DOHH2 (cell line): Measurements from ENCODE around the gene ASB5.

ENCODE experiments used
- H3F3A ChIP-seq: fragments of 200-600 bp; sonication (generic), shearing (Covaris generic); 2 replicates; pipeline ENCODE4 v1.6.0; 2016; ENCODE audit warnings: antibody characterized with exemption, mild to moderate bottlenecking; ENCODE audit not compliant: control insufficient read depth, insufficient read depth
- H3K27ac ChIP-seq: fragments of 200-600 bp; sonication (generic); 2 replicates; pipeline ENCODE4 v1.5.1; 2014; ENCODE audit warnings: low read depth, mild to moderate bottlenecking, low read length, moderate library complexity
- H3K27me3 ChIP-seq: fragments of 200-600 bp; sonication (generic); 2 replicates; pipeline ENCODE4 v1.6.1; 2014; ENCODE audit warnings: mild to moderate bottlenecking, low read length, mixed read lengths; ENCODE audit not compliant: control insufficient read depth
- H3K36me3 ChIP-seq: fragments of 200-600 bp; sonication (generic); 2 replicates; pipeline ENCODE4 v1.6.1; 2014; ENCODE audit warnings: mild to moderate bottlenecking, low read length, moderate library complexity, mixed read lengths; ENCODE audit not compliant: control insufficient read depth
- H3K4me1 ChIP-seq: fragments of 200-600 bp; sonication (generic); 2 replicates; pipeline ENCODE4 v1.6.1; 2014; ENCODE audit warnings: mild to moderate bottlenecking, low read length, mixed read lengths; ENCODE audit not compliant: control insufficient read depth
- H3K4me2 ChIP-seq: fragments of 200-600 bp; sonication (generic); 2 replicates; pipeline ENCODE4 v1.6.0; 2014; ENCODE audit warnings: mild to moderate bottlenecking, low read length, moderate library complexity
- H3K4me3 ChIP-seq: fragments of 200-600 bp; sonication (generic); 2 replicates; pipeline ENCODE4 v1.5.1; 2014; ENCODE audit warnings: mild to moderate bottlenecking, low read length, mixed read lengths
- H3K79me2 ChIP-seq: fragments of 200-600 bp; sonication (generic); 2 replicates; pipeline ENCODE4 v1.6.1; 2014; ENCODE audit warnings: mild to moderate bottlenecking, low read length, mixed read lengths; ENCODE audit not compliant: control insufficient read depth
- H3K9me2 ChIP-seq: fragments of 200-600 bp; sonication (generic); replicated peaks from 2 replicates; pipeline ENCODE4 v1.6.1; 2014; ENCODE audit warnings: mild to moderate bottlenecking, low read length, mixed read lengths; ENCODE audit not compliant: control insufficient read depth
- H3K9me3 ChIP-seq: fragments of 200-600 bp; sonication (generic); 2 replicates; pipeline ENCODE4 v1.6.1; 2014; ENCODE audit warnings: antibody characterized with exemption, low read length, mixed read lengths; ENCODE audit not compliant: control insufficient read depth, insufficient read depth
- H4K20me1 ChIP-seq: fragments of 200-600 bp; sonication (generic); 2 replicates; pipeline ENCODE4 v1.6.0; 2014; ENCODE audit warnings: low read depth, mild to moderate bottlenecking, antibody characterized with exemption, low read length, moderate library complexity; ENCODE audit not compliant: control insufficient read depth, insufficient read depth
- EZH2phosphoT487 ChIP-seq: fragments of 200-600 bp; sonication (generic); IDR thresholded peaks from 2 replicates; pipeline ENCODE4 v1.6.1; 2017; ENCODE audit warnings: borderline replicate concordance, mild to moderate bottlenecking, antibody characterized with exemption, low read length, moderate library complexity, mixed read lengths
- TF ChIP-seq, protein P1 (sequence below): fragments of 200-600 bp; sonication (generic); IDR thresholded peaks from one replicate; pipeline ENCODE4 v1.5.1; 2014; ENCODE audit warnings: antibody characterized with exemption, mild to moderate bottlenecking, low read depth, low read length; ENCODE audit not compliant: poor library complexity, severe bottlenecking

The ASB5 gene

DNA sequence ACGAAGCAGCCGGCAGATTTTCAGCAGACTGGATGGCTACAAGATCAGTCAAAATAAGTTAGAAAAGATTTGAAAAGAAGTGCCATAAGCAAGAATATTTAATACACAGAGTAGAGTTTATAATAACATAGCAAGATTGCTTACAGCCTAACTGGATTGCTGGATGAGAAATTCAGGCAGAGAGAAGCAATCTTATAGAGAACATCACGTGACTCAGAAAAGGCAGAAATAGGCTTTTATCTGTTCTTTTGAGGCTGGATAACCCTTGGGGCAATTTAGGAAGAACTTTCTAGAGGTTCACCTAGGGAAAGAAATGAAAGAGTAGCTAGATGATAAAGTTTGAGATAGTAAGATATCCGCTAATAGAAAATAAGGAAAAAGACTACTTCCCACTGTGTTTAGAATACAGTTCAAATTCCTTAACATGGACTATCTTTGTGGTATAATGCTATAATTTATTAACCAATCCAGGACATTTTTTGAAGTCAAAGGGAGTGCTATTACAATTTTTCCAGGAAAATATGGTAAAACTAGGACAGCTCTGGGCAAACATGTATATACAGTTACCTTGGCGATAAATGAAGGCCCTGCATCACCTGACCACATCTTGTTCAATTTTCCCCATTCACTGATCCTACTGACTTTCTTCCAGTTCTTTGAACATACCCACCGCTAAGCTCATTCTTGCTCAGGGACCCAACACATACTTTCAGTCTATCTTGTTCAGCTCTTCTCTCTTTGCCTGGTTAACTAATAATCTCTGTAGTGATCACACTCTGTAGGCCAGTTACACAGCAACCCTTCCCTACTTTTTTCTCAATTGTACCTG lies 38.0 kb upstream of the ASB5 start:
- TF ChIP-seq, protein P1, sequence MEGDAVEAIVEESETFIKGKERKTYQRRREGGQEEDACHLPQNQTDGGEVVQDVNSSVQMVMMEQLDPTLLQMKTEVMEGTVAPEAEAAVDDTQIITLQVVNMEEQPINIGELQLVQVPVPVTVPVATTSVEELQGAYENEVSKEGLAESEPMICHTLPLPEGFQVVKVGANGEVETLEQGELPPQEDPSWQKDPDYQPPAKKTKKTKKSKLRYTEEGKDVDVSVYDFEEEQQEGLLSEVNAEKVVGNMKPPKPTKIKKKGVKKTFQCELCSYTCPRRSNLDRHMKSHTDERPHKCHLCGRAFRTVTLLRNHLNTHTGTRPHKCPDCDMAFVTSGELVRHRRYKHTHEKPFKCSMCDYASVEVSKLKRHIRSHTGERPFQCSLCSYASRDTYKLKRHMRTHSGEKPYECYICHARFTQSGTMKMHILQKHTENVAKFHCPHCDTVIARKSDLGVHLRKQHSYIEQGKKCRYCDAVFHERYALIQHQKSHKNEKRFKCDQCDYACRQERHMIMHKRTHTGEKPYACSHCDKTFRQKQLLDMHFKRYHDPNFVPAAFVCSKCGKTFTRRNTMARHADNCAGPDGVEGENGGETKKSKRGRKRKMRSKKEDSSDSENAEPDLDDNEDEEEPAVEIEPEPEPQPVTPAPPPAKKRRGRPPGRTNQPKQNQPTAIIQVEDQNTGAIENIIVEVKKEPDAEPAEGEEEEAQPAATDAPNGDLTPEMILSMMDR: no peak
- TF ChIP-seq EZH2phosphoT487: no peak
- H3K27ac ChIP-seq: no peak overlapping the region
- H3F3A ChIP-seq: peaks cover 13% of the 10 kb centered on the region
- no peaks in the 10 kb centered on the region for H3K9me3 ChIP-seq
- H3K36me3 ChIP-seq: peaks cover 10% of the 10 kb centered on the region
- H3K9me2 ChIP-seq: no peaks in the 10 kb centered on the region
- H3K4me2 ChIP-seq: no peak overlapping the region
- H3K27me3 ChIP-seq: no peaks in the 10 kb centered on the region
- no peaks in the 10 kb centered on the region for H4K20me1 ChIP-seq
- no peak overlapping the region for H3K4me3 ChIP-seq
- no peaks in the 10 kb centered on the region for H3K79me2 ChIP-seq
- H3K4me1 ChIP-seq: peaks cover 55% of the 10 kb centered on the region

DNA sequence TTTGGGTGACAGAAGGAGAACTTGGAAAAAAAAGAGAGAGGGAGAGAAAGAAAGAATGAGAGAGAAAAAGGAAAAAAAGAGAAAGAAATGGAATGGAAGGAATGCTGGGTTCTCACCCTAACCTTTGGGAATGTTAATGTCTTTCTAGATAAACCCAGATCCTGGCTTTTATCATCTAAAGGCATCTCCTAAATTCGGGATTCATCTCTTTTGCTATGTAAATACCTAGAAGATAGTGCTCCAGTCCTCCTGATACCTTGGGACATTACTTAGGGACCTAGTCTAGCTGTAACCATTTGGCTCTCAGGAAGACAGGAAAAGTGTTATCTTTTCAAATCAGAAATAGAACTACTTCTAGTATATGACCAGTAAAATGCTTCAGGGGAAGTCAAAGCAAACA lies 34.9 kb upstream of the ASB5 start:
- no peaks in the 10 kb centered on the region for H3K9me3 ChIP-seq
- H3K4me1 ChIP-seq: peaks cover 26% of the 10 kb centered on the region
- no peaks in the 10 kb centered on the region for H4K20me1 ChIP-seq
- H3K36me3 ChIP-seq: peaks cover 10% of the 10 kb centered on the region
- no peak overlapping the region for H3K27ac ChIP-seq
- no peak overlapping the region for H3K4me2 ChIP-seq
- no peak overlapping the region for H3K4me3 ChIP-seq
- no peaks in the 10 kb centered on the region for H3K9me2 ChIP-seq
- no peaks in the 10 kb centered on the region for H3K79me2 ChIP-seq
- no peaks in the 10 kb centered on the region for H3K27me3 ChIP-seq
- TF ChIP-seq, protein P1: no peak
- no peak for TF ChIP-seq EZH2phosphoT487
- peaks cover 5% of the 10 kb centered on the region for H3F3A ChIP-seq

DNA sequence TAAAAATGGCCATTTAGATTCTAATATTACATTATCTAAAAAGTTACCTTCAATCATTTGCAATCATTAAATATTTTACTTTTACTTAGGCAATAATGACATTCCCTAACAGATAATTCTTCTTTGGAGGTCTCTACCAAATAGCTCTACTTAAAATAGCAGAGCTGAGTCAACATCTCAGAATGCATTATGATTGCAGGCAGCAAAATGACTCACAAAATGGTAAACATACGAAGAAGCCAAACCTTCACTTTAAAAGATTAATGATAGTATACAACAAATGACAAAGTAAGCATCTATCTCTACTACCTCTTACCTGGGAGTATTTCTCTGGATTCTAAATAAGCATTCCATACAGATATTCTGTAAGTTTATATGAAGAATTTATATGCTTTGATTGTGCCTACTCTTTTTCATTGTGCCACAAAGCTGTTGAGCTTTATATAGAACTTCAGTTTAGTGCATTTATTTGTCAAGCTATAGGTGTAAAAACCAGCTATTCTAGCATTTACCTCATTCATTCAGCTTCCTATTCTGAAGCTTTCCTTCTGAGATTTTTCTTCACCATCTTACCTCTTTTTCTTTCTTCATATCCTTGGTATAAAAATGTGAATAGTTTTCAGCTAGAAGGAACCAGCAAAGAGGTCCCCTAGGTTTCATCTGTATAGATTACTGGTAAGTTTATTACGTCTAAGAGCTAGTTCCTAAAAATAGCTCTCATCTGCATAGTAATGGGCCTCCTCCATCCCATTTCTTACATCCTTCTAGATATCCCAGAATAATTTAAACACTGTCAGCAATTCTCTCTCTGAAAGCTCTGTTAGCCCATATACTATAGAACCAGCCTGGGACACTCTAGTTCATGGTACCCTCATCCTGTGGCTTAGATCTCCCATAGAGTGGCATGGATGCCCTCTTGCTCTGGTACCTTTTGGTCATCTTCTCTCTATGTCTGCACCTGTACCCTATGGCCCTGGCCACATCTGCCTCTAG lies 33.6 kb upstream of the ASB5 start:
- H3K27ac ChIP-seq: no peak overlapping the region
- no peaks in the 10 kb centered on the region for H3K79me2 ChIP-seq
- no peaks in the 10 kb centered on the region for H4K20me1 ChIP-seq
- H3K4me1 ChIP-seq: peaks cover 13% of the 10 kb centered on the region
- no peaks in the 10 kb centered on the region for H3K27me3 ChIP-seq
- TF ChIP-seq, protein P1: no peak
- TF ChIP-seq EZH2phosphoT487: no peak
- H3K4me2 ChIP-seq: no peak overlapping the region
- 0 out of 2 replicates have a peak, but pooled peaks cover 2% of the 10 kb centered on the region for H3F3A ChIP-seq
- no peaks in the 10 kb centered on the region for H3K9me2 ChIP-seq
- no peaks in the 10 kb centered on the region for H3K36me3 ChIP-seq
- no peak overlapping the region for H3K4me3 ChIP-seq
- H3K9me3 ChIP-seq: no peaks in the 10 kb centered on the region
